H1 (cell line): ENCODE results near the gene ATP6V1A. TPM values are rescaled to one million over a fixed set of nuclear protein-coding genes. Genes with fewer than 3 reads are reported as not detected.

ENCODE experiments used
- CTCF ChIA-PET: fragments of 300-600 bp; sonication (Branson Sonifier 250); formaldehyde crosslinking; loops from one replicate; lab custom pipeline; 2021; ENCODE audit not compliant: partially characterized antibody; lab: Charles Lee
- POLR2A ChIA-PET: fragments of 300-600 bp; sonication (Branson Sonifier 250); formaldehyde crosslinking; loops from one replicate; lab custom pipeline; 2021; ENCODE audit warnings: inconsistent platforms; ENCODE audit not compliant: partially characterized antibody; lab: Charles Lee
- DNase-seq, 2 experiments: peaks; one replicate each; pipeline versions ENCODE4 v3.0.0 to v3.0.0-alpha.2; 2010 to 2022; ENCODE audit warnings: low spot score in 2 of 2, low read depth in 1 of 2, mixed read lengths in 1 of 2
- FAIRE-seq: peaks from 2 replicates; lab custom pipeline; 2011; peaks lifted over from hg19 to GRCh38; lab: Jason Lieb, UNC
- H2AFZ ChIP-seq: 2 replicates; pipeline ENCODE4 v1.8.1; 2012; ENCODE audit warnings: low read length, inconsistent platforms
- H2AK5ac ChIP-seq: 2 replicates; pipeline ENCODE4 v1.6.1; 2013; ENCODE audit warnings: low read depth, low read length
- H2BK120ac ChIP-seq: replicated peaks from 2 replicates; pipeline ENCODE3; 2013; ENCODE audit warnings: low read depth, low read length, inconsistent platforms
- H2BK12ac ChIP-seq: 2 replicates; pipeline ENCODE4 v1.6.1; 2013; ENCODE audit warnings: low read depth, low read length
- H2BK15ac ChIP-seq: 2 replicates; pipeline ENCODE4 v1.6.1; 2013; ENCODE audit warnings: low read length
- H2BK20ac ChIP-seq: 2 replicates; pipeline ENCODE4 v1.6.1; 2013; ENCODE audit warnings: low read length
- H2BK5ac ChIP-seq: 2 replicates; pipeline ENCODE4 v1.6.1; 2013; ENCODE audit warnings: low read depth, low read length
- H3K14ac ChIP-seq: 2 replicates; pipeline ENCODE4 v1.6.1; 2013; ENCODE audit warnings: inconsistent platforms; ENCODE audit not compliant: insufficient read length
- H3K18ac ChIP-seq: 2 replicates; pipeline ENCODE4 v1.6.1; 2013; ENCODE audit warnings: low read length; ENCODE audit errors: extremely low read depth
- H3K23ac ChIP-seq: 2 replicates; pipeline ENCODE4 v1.6.1; 2013; ENCODE audit warnings: inconsistent platforms; ENCODE audit not compliant: insufficient read length
- H3K23me2 ChIP-seq: 2 replicates; pipeline ENCODE4 v1.6.1; 2013; ENCODE audit warnings: low read depth, low read length
- H3K27ac ChIP-seq: 2 replicates; pipeline ENCODE4 v1.6.1; 2011; ENCODE audit warnings: low read depth, low read length, inconsistent platforms
- H3K27me3 ChIP-seq, 4 experiments: replicated peaks in 1 of 4; 1 replicate in 1 of 4; 2 replicates in 3 of 4; pipeline versions ENCODE4 v1.6.1 to v1.8.1; 2011 to 2013; ENCODE audit warnings: low read length in 3 of 4, mild to moderate bottlenecking in 3 of 4, inconsistent platforms in 2 of 4, mixed read lengths in 2 of 4, moderate library complexity in 1 of 4; ENCODE audit not compliant: control insufficient read depth in 3 of 4, insufficient read depth in 3 of 4; ENCODE audit errors: extremely low read depth in 1 of 4
- H3K36me3 ChIP-seq, 4 experiments: 2 replicates each; pipeline versions ENCODE4 v1.6.1 to v1.8.1; 2011 to 2013; ENCODE audit warnings: mild to moderate bottlenecking in 4 of 4, low read length in 3 of 4, moderate library complexity in 2 of 4, control low read depth in 1 of 4, inconsistent platforms in 1 of 4; ENCODE audit not compliant: insufficient read depth in 4 of 4, control insufficient read depth in 2 of 4
- H3K4ac ChIP-seq: replicated peaks from 2 replicates; pipeline ENCODE3; 2013; ENCODE audit warnings: low read length, low read depth, mixed read lengths, inconsistent platforms; ENCODE audit not compliant: insufficient read length
- H3K4me1 ChIP-seq, 4 experiments: replicated peaks in 1 of 4; 1 replicate in 1 of 4; 2 replicates in 3 of 4; pipeline versions ENCODE4 v1.6.1 to v1.8.1; 2011 to 2013; ENCODE audit warnings: low read length in 3 of 4, inconsistent platforms in 2 of 4, mixed read lengths in 1 of 4; ENCODE audit not compliant: insufficient read depth in 4 of 4, control insufficient read depth in 3 of 4
- H3K4me2 ChIP-seq, 2 experiments: 2 replicates each; pipeline versions ENCODE4 v1.6.1 to v1.8.1; 2011 to 2013; ENCODE audit warnings: low read depth in 2 of 2, low read length in 2 of 2, control low read depth in 1 of 2, inconsistent platforms in 1 of 2, mild to moderate bottlenecking in 1 of 2; ENCODE audit not compliant: insufficient read depth in 1 of 2
- H3K4me3 ChIP-seq, 4 experiments: fragments of 200-600, 300-600 bp in 1 of 4; sonication (generic), shearing (Covaris generic), sonication (Bioruptor Twin) in 1 of 4; 2 replicates each; pipeline versions ENCODE4 v1.5.1 to v1.8.1; 2011 to 2016; ENCODE audit warnings: low read length in 4 of 4, low read depth in 3 of 4, control low read depth in 2 of 4, inconsistent platforms in 2 of 4, mild to moderate bottlenecking in 2 of 4, mixed read lengths in 1 of 4, moderate library complexity in 1 of 4; ENCODE audit not compliant: insufficient read depth in 2 of 4; ENCODE audit errors: extremely low read depth in 1 of 4
- H3K56ac ChIP-seq: replicated peaks from 2 replicates; pipeline ENCODE3; 2013; ENCODE audit warnings: low read depth, mild to moderate bottlenecking, mixed read lengths, low read length, inconsistent platforms; ENCODE audit not compliant: insufficient read length
- H3K79me1 ChIP-seq: 2 replicates; pipeline ENCODE4 v1.6.1; 2013; ENCODE audit warnings: low read depth, low read length, control low read depth
- H3K79me2 ChIP-seq, 2 experiments: 2 replicates each; pipeline versions ENCODE4 v1.6.1 to v1.8.1; 2012 to 2013; ENCODE audit warnings: low read length in 2 of 2, mild to moderate bottlenecking in 2 of 2, inconsistent platforms in 1 of 2; ENCODE audit not compliant: insufficient read depth in 2 of 2, control insufficient read depth in 1 of 2
- H3K9ac ChIP-seq, 4 experiments: replicated peaks in 1 of 4; 1 replicate in 1 of 4; 2 replicates in 3 of 4; pipeline versions ENCODE4 v1.6.1 to v1.8.1; 2011 to 2013; ENCODE audit warnings: low read depth in 3 of 4, low read length in 3 of 4, control low read depth in 2 of 4, mild to moderate bottlenecking in 2 of 4, moderate library complexity in 2 of 4, inconsistent platforms in 1 of 4; ENCODE audit errors: extremely low read depth in 1 of 4
- H3K9me3 ChIP-seq, 2 experiments: 2 replicates each; pipeline versions ENCODE4 v1.6.1 to v1.8.1; 2012 to 2013; ENCODE audit warnings: mild to moderate bottlenecking in 2 of 2, moderate library complexity in 2 of 2, control low read depth in 1 of 2, inconsistent platforms in 1 of 2, low read depth in 1 of 2, low read length in 1 of 2, mixed read lengths in 1 of 2; ENCODE audit not compliant: insufficient read depth in 2 of 2
- H4K20me1 ChIP-seq, 2 experiments: replicated peaks in 1 of 2; 2 replicates each; pipeline versions ENCODE3 to v1.8.1; 2011 to 2013; ENCODE audit warnings: inconsistent platforms in 2 of 2, low read length in 2 of 2, mild to moderate bottlenecking in 1 of 2; ENCODE audit not compliant: insufficient read depth in 2 of 2, control insufficient read depth in 1 of 2
- H4K5ac ChIP-seq: 2 replicates; pipeline ENCODE4 v1.6.1; 2013; ENCODE audit warnings: low read length, low read depth, mixed read lengths, inconsistent platforms; ENCODE audit not compliant: insufficient read length
- H4K8ac ChIP-seq: 2 replicates; pipeline ENCODE4 v1.8.0; 2013; ENCODE audit warnings: mild to moderate bottlenecking, moderate library complexity, low read length, inconsistent platforms; ENCODE audit not compliant: insufficient read depth; ENCODE audit errors: extremely low read depth
- H4K91ac ChIP-seq: replicated peaks from 2 replicates; pipeline ENCODE3; 2013; ENCODE audit warnings: low read length, mixed read lengths, inconsistent platforms; ENCODE audit not compliant: insufficient read length
- KDM1A ChIP-seq: fragments of 200-600, 300-600 bp; sonication (generic); IDR thresholded peaks from 2 replicates; pipeline ENCODE4 v1.7.1; 2016; ENCODE audit warnings: mild to moderate bottlenecking, low read length, borderline replicate concordance
- SUZ12 ChIP-seq: fragments of 200-600 bp; sonication (generic); IDR thresholded peaks from 2 replicates; pipeline ENCODE4 v1.6.1; 2012; ENCODE audit warnings: mild to moderate bottlenecking, inconsistent platforms, low read length, moderate library complexity, mixed read lengths
- YY1 ChIP-seq: IDR thresholded peaks from 2 replicates; pipeline ENCODE4 v1.6.1; 2011; ENCODE audit warnings: low read depth, mild to moderate bottlenecking, low read length
- WGBS, 2 experiments: shearing (Covaris generic) in 1 of 2; methylation state at CpG; one replicate each; pipeline versions ENCODE4 v1.1.6 to v1.1.7; 2013 to 2015; ENCODE audit warnings: low lambda C conversion rate in 2 of 2, mixed read lengths in 2 of 2, inconsistent platforms in 1 of 2, low coverage in 1 of 2, missing lambda C conversion rate in 1 of 2; ENCODE audit not compliant: insufficient replicate concordance in 2 of 2, insufficient coverage in 1 of 2, insufficient read length in 1 of 2; ENCODE audit errors: extremely low coverage in 1 of 2, missing lambda C conversion rate in 1 of 2; 5-methylcytosine and 5-hydroxymethylcytosine counted together
- polyA plus RNA-seq, 7 experiments: library from polyadenylated mRNA; depleted of rRNA in 3 of 7; stranded (reverse) in 5 of 7; unstranded in 2 of 7; fragments of >200 nt in 5 of 7; fragments of 200-250 nt in 2 of 7; gene quantifications; 1 replicate in 5 of 7; 2 replicates in 1 of 7; 4 replicates in 1 of 7; pipeline versions ENCODE4 v1.2.1 to v1.2.3, GENCODE V29; 2011 to 2013; ENCODE audit warnings: missing spikeins in 2 of 7, mixed read lengths in 2 of 7
- total RNA-seq: library from RNA; stranded (reverse); fragmentation: NEBNext Ultra II Directional; extraction: Animal tissue kit (Norgen Biotek cat#: 25700); gene quantifications from 2 replicates; pipeline ENCODE4 v1.2.1, GENCODE V29; 2021
- TF ChIP-seq, protein P1 (sequence below): IDR thresholded peaks from 2 replicates; pipeline ENCODE4 v1.6.1; 2012; ENCODE audit warnings: low read length, inconsistent platforms

ATP6V1A gene
- total and polyA plus RNA-seq, 2 of the 8 experiments (the other 6 are each of a cell fraction or from before 2014, with no cell fraction given), result 15.4 to 90.9 TPM

DNA sequence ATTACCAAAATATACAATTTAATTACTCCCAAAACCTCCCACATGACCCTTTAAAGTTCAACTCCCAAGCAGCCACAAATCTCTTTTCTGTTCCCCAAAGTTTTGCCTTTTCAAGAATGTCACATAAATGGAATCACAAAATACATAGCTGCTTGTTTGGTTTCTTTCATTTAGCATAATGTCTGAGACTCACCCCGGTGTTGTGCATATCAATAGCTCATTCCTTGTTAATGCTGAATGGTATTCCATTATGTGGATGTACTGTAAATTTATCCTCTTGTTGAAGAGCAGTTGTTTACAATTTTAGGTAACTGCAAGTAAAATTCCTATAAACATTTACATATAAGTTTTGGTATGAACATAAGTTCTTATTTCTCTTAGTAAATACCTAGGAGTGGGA, 16.3 kb upstream of the ATP6V1A start:
- Histone ChIP-seq H3K4me2 (no peak overlapping the region), H3K4ac (no peak overlapping the region), H4K5ac (no peak overlapping the region), H3K23me2 (no peaks in the 10 kb centered on the region), H3K27me3 (no peaks in the 10 kb centered on the region), H4K8ac (no peak overlapping the region), H3K4me3 (no peak overlapping the region), H4K91ac (no peak overlapping the region), H2AK5ac (no peak overlapping the region), H2BK5ac (no peak overlapping the region), H2BK120ac (no peak overlapping the region), H2AFZ (no peak overlapping the region), H2BK20ac (no peak overlapping the region), H3K14ac (no peak overlapping the region), H3K18ac (no peak overlapping the region), H4K20me1 (peaks cover 4 to 6% of the 10 kb centered on the region in 2 experiments), H3K79me1 (peaks cover 9% of the 10 kb centered on the region), H3K79me2 (peaks cover 8 to 100% of the 10 kb centered on the region in 2 experiments; a peak in 3 of 4 replicates), H3K23ac (no peak overlapping the region), H2BK15ac (no peak overlapping the region), H3K27ac (no peak overlapping the region), H3K56ac (no peak overlapping the region), H2BK12ac (no peak overlapping the region), H3K36me3 (no peaks in the 10 kb centered on the region; a peak in 1 of 8 replicates), H3K9me3 (no peaks in the 10 kb centered on the region), H3K9ac (no peak overlapping the region), H3K4me1 (no peaks in the 10 kb centered on the region; a peak in 1 of 7 replicates)
- CTCF ChIA-PET, result interaction anchor here (1.4 to 2.4 kb wide), 4 partner anchors 10 to 95 kb away, joined by 5 to 12 read pairs (median 6); partner anchors contain the start of gene NAA50
- POLR2A ChIA-PET, result interaction anchor here (0.8 to 1.9 kb wide), 2 partner anchors 9 to 1646 kb away, joined by 3 to 8 read pairs; no protein-coding TSS in a partner anchor
- DNase-seq (no peak), FAIRE-seq (no peak)
- WGBS, 2 experiments, result 93% methylated on average over 1 of the region's 1 CpG; no CpG with 5 or more reads in 1 of the 2 experiments
- TF ChIP-seq YY1 (no peak), KDM1A (no peak), SUZ12 (no peak)
- TF ChIP-seq, protein P1, sequence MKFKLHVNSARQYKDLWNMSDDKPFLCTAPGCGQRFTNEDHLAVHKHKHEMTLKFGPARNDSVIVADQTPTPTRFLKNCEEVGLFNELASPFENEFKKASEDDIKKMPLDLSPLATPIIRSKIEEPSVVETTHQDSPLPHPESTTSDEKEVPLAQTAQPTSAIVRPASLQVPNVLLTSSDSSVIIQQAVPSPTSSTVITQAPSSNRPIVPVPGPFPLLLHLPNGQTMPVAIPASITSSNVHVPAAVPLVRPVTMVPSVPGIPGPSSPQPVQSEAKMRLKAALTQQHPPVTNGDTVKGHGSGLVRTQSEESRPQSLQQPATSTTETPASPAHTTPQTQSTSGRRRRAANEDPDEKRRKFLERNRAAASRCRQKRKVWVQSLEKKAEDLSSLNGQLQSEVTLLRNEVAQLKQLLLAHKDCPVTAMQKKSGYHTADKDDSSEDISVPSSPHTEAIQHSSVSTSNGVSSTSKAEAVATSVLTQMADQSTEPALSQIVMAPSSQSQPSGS, result no peak
